KBM-7 (cell line): ENCODE data around the gene TMEM134.
A peak's percentile ranks its signal among the peaks of the same experiment; 100 is the strongest.
"Not testable (repeated sequence)": the region's sequence is repeated elsewhere in the genome, so short reads cannot be mapped to it uniquely, and the experiment has no call there.

Experiments
- DNase-seq: peaks from one replicate; pipeline ENCODE4 v3.0.0-alpha.2; 2015
- in situ Hi-C: fragments of 300-500 bp; cut with MboI; formaldehyde crosslinking; loops from 2 replicates; pipeline ENCODE4 v1.14.3; 2020; ENCODE audit warnings: low sequenced_read_pairs, low pct_unique_long_range_greater_than_20kb, mixed read lengths

The TMEM134 gene

GRCh38 chr11:67489203-67489884, 20.3 kb upstream of the TMEM134 start:
- in situ Hi-C loops: no loop called here
- DNase-seq: no peak

GRCh38 chr11:67486481-67487195, 17.6 kb upstream of the TMEM134 start:
- DNase-seq: no peak
- in situ Hi-C loops: no loop called here

- DNase-seq, in situ Hi-C loops: not testable (repeated sequence)
Observed at GRCh38 chr11:67485873-67486361, 16.9 kb upstream of the TMEM134 start.

GRCh38 chr11:67484847-67485311, 15.8 kb upstream of the TMEM134 start:
- peak; percentile 83 for DNase-seq
- in situ Hi-C loops: no loop called here

- DNase-seq: no peak
- in situ Hi-C loops: no loop called here
Observed at GRCh38 chr11:67483831-67484665, 15.0 kb upstream of the TMEM134 start.

GRCh38 chr11:67482827-67483798, 14.1 kb upstream of the TMEM134 start, which contains the start of gene AIP:
Gene AIP, plus strand, starts transcription at chr11:67483026. Its CDS starts 133 bp downstream, at chr11:67483159.
- peak; percentile 98 for DNase-seq
- in situ Hi-C loops: no loop called here

- in situ Hi-C loops: no loop called here
- DNase-seq: no peak
Observed at GRCh38 chr11:67482275-67482826, 13.3 kb upstream of the TMEM134 start.

- DNase-seq, in situ Hi-C loops: not testable (repeated sequence)
Observed at GRCh38 chr11:67477344-67478050, 8.4 kb upstream of the TMEM134 start.

GRCh38 chr11:67476692-67477091, 7.6 kb upstream of the TMEM134 start:
- in situ Hi-C loops, DNase-seq: not testable (repeated sequence)

GRCh38 chr11:67472882-67473281, 3.8 kb upstream of the TMEM134 start:
- DNase-seq: no peak
- in situ Hi-C loops: no loop called here

- no peak for DNase-seq
- in situ Hi-C loops: no loop called here
Observed at GRCh38 chr11:67470337-67471002, 1.4 kb upstream of the TMEM134 start.

- in situ Hi-C loops: no loop called here
- DNase-seq: no peak
Observed at GRCh38 chr11:67469508-67469811, 409 bp upstream of the TMEM134 start.

- in situ Hi-C loops: no loop called here
- DNase-seq: no peak
Observed at GRCh38 chr11:67468456-67468758, 644 bp downstream of the TMEM134 start.

GRCh38 chr11:67468056-67468455, 995 bp downstream of the TMEM134 start:
- in situ Hi-C loops: no loop called here
- no peak for DNase-seq

GRCh38 chr11:67466962-67467771, 1.9 kb downstream of the TMEM134 start:
- in situ Hi-C loops: no loop called here
- no peak for DNase-seq

GRCh38 chr11:67466367-67466766, 2.7 kb downstream of the TMEM134 start:
- in situ Hi-C loops: no loop called here

GRCh38 chr11:67465530-67465929, 3.5 kb downstream of the TMEM134 start:
- DNase-seq, in situ Hi-C loops: not testable (repeated sequence)

More at GRCh38 chr11:67466367-67466766, 2.7 kb downstream of the TMEM134 start:
- no peak for DNase-seq
